Activated gamma-delta T cell (primary cell): ENCODE data around the gene KRTAP10-4.
"Not testable (repeated sequence)": the region's sequence is repeated elsewhere in the genome, so short reads cannot be mapped to it uniquely, and the experiment has no call there.

Experiments
- DNase-seq: peaks from one replicate; lab custom pipeline; 2025; lab: John Stamatoyannopoulos, UW

KRTAP10-4 gene

DNA sequence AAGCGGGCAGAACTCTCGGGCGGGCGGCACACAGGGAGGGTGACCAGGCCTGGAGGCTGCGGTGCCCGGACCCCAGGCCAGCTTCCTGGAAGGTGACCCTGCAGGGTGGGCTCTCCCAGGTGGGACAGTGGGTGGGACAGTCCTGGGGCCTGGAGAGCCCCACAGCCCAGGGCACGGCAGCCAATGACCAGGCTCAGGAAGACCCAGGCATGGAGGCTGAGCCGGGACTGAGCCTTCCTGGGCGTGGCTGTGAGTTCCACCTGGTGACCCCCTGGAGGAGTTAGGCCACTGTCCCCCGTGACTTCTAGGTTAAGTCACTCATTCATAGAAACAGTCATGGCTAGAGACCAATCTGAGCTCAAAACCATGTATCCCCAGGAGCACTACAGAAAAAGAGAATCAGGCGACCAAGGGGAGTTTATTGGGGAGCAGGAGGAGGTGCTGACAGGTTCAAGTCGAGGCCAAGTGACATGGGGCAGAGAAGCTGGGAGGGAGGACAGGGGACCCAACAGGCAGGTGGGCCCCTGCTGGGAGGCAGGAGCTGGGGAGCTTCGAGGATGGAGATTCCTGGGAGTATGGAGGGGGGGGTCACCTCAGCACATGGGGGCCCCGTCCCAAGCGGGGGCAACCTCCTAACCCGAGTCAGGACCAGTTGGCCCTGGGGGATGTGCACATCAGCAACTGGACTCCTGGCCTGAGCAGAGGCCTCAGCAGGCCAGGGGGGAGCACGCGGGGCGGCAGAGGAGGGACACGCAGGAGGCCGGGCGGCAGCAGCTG, 5.7 kb downstream of the KRTAP10-4 start:
- DNase-seq = no peak

DNA sequence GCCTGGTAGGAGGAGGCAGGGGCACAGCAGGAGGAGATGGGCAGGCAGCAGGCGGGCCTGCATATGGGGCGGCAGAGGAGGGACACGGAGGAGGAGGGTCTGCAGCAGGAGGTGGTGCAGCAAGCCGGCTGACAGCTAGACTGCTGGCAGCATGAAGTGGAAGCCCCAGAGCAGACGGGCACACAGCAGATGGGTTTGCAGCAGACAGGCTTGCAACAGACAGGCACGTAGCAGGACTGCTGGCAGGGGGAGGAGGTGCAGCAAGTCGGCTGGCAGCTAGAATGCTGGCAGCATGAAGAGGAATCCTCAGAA, 6.3 kb downstream of the KRTAP10-4 start:
- DNase-seq = no peak

DNA sequence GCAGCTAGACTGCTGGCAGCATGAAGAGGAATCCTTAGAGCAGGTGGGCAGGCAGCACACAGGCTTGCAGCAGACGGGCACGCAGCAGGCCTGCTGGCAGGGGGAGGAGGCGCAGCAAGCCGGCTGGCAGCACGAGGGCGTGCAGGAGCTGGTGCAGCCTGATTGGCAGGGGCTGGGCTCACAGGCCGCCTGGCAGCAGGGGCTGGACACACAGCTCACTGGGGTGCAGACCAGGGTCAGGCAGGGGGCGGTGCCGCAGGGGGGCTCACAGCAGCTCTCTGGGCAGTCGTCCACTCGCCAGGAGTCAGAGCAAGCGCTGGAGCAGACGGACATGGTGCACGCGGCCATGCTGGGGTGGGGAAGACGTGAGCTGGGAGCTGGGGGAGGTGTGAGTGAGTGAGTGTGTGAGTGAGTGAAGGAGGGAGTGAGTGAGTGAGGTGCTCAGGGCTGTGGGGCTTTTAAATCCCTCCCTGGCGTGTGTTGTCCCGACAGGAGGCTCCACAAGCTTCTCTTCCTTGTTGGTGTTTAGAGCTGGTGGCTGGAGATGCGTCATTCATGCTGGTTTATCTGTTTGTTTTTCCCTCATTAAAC, 6.8 kb downstream of the KRTAP10-4 start, which contains the start of gene KRTAP10-5:
KRTAP10-5 (minus strand) TSS at position 374 of the 591 bp plus-strand sequence; CDS start at position 348, 26 bp downstream.
- DNase-seq = not testable (repeated sequence)

DNA sequence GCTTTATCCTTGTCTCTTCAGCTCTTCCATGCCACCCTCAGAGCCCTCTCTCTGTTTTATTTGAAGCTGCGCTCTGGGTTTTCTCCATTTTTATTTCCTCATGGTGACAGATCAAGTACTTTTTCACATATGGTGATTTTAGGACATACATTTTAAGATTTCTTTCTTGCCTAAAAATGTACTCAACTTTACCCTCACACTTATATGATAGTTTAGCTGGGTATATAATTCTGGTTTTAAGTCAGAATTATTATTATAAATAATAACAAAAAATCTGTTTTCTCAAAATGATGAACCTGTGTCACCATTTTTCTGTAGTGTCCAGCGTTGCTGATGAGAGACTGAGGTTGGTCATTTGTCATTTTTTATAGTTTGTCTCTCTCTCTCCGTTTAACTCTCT, 7.6 kb downstream of the KRTAP10-4 start:
- DNase-seq = no peak

DNA sequence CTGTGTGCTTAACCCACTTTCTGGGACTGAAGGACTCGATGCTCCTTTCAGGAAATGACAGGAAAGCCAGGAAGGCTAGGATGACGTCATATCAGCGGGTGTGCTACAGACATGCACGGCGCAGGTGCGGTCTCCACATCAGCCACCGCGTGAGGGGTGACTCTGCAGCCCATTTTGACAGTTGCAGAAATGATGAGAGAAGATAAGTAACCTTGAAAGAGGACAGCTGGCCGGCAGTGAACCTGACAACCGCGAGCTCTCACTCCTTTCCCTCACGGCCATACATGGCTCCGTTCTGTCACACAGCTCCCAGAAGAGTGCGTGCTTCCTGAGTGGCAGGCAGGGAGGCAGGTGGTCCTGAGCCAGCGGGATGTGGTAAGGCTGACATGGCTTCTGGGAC, 8.5 kb downstream of the KRTAP10-4 start:
- no peak for DNase-seq

DNA sequence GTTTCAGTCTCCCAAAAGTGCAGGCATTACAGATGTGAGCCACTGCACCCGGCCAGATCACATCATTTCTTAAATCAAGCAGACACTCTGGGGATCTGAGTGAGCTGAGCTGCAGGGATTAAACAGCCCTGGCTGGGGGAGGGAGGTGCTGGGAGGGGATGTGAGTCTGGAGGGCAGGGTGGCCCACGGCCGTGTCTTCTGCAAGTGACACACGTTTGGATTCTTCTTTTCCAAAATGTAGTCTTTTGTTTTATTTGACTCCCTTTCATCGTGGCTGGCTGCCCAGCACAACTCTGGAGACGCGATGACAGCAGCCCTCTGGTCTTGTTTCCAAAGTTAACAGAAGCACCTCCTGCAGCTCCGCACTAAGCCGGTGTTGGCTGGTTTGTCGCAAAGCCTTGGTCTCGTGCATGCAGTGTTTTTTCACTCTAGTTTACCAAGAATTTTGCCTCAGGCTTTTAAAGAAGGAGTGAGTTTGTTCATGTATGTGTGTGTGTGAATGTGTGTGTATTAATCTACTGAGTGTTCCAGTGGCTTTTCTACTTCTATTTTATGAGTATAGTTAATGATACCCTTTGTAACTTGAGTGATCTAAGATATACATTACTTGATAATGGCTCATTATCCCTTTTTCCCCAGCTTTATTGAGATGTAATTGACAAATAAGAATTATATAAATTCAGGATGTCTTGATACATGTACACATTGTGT, 9.7 kb downstream of the KRTAP10-4 start:
- no peak for DNase-seq

DNA sequence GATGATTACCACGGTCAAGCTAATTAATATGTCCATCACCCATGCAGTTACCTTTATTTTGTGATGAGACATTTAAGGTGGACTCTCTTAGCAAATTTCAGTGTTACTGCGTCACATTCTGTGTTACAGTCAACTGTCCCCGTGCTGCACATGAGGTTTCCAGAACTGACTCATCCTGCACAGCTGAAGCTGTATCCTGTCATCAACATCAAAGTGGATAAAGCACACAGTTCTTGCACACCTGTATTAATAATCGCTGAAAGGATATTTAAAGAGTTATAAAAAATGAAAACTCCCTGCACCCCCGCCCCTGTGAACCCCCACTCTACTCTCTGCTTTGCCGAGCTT, 10.2 kb downstream of the KRTAP10-4 start:
- no peak for DNase-seq

DNA sequence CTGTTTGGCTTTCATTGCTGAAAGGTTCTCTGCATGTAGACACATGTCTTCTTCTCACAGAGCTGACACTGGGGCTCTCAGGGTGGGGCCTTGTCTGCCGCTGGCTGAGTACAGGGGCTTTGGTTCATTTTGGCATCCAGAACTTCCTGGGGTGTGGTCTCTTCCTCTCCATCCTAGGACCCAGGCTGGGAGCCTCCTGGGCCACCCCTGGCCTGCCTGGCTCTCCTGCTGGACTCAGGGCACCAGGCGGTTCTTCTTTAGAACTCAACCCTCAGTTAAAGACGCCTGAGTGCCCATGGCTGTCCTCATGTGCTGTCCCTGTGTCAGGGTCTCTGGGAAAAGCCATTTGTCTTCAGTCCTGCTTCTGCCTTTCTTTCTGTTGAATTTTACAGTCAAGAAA, 12.4 kb downstream of the KRTAP10-4 start:
- DNase-seq = no peak

DNA sequence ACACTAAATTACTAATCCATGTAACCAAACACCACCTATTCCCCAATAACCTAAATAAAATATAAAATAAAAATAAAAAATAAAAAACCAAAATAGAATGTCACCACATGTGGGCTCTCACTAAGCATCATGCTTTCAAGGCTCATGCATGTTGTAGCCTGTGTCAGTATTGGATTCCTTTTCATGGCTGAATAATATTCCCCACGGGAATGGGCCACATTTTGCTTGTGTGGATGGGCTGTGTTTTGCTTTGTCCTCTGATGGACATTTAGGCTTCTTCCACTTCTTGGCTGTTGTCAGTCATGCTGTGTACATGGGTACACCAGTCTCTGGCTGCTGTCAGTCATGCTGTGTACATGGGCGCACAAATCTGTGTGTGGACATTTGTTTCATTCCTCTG, 15.6 kb downstream of the KRTAP10-4 start:
- DNase-seq = no peak

DNA sequence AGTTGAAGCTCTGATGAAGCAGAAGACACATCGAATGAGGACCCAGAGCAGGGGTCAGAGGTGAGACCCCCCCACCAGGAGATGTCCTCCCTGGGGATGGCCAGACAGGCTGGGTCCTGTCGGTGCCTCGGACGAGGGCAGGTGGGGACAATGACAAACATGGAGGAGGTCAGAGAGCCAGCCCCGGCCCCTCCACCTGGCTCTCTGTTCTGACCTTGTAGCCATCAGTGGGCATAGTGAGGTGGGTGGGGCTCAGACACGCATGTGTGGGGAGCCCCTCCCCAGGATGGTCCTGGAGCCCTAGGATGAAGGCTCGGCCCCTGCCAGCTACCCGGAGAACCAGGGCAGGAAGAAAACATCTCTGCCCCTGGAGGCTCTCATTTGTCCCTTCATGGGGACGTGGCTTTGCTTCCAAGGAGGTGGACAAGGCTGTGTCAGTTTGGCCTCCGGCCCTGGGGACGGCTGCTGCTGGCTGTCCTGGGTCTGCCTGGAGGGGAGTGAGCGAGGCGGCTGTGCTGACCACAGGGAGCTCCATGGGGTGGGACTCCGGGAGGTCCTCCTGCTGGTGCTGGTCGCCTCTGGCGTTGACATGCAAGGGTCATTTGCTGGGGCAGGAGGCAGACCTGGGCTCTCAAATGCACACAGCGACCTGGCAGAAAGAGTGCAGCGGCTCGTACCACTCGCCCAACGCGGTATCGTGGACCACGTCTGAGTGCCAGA, 16.2 kb downstream of the KRTAP10-4 start:
- DNase-seq = no peak

DNA sequence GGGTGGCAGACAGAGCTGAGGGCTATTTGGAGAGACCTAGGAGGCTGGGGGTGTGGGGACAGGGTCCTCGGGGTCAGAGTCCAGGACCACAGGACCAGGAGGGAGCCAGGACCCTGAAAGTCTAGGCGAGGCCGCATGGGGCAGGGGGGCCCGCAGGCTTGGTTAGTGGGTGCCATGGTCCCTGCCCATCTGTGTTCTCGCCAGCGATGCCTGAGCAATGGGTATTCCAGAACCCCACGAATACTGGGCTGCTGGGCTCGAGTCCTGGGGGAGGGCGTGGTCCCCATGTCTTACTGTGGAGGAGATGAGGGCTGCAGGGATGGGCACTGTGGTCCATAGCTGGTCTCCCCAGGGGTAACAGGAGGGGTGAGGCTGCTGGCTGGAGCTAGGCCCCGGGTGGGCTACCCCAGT, 16.8 kb downstream of the KRTAP10-4 start:
- no peak for DNase-seq

DNA sequence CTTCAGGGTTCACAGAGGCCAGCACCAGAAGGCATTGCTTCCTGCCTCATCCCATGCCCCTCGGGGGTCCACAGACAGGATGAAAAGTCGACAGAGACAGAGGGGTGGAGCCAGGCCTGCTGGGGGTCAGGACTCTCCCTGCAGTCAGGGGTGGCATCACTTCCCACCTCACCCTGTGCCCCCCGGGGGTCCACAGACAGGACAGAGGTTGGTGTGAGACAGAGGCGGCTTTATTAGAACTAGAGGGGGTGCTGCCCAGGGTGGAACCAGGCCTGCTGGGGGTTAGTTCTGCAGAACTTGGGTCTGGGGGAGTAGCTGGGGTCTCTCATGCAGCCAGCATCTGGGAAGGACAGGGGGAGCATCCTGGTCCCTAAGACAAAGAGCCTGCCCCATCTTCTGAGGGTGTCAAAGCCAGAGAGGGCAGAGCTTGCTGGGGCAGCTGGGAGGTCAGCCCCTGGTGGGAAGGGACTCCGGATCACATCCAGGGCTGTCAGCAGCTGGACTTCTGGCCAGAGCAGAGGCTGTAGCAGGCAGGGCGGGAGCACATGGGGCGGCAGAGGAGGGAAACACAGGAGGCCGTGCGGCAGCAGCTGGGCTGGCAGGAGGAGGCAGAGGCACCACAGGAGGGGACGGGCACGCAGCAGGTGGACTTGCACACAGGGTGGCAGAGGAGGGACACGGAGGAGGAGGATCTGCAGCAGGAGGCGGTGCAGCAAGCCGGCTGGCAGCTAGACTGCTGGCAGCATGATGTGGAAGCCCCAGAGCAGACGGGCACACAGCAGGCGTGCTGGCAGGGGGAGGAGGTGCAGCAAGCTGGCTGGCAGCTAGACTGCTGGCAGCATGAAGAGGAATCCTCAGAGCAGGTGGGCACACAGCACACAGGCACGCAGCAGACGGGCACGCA, 17.6 kb downstream of the KRTAP10-4 start:
- DNase-seq = not testable (repeated sequence)

DNA sequence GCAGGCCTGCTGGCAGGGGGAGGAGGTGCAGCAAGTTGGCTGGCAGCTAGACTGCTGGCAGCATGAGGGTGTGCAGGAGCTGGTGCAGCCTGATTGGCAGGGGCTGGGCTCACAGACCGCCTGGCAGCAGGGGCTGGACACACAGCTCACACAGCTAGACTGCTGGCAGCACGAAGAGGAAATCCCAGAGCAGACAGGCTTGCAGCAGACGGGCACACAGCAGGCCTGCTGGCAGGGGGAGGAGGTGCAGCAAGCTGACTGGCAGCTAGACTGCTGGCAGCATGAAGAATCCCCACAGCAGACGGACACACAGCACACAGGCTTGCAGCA, 18.2 kb downstream of the KRTAP10-4 start:
- not testable (repeated sequence) for DNase-seq

DNA sequence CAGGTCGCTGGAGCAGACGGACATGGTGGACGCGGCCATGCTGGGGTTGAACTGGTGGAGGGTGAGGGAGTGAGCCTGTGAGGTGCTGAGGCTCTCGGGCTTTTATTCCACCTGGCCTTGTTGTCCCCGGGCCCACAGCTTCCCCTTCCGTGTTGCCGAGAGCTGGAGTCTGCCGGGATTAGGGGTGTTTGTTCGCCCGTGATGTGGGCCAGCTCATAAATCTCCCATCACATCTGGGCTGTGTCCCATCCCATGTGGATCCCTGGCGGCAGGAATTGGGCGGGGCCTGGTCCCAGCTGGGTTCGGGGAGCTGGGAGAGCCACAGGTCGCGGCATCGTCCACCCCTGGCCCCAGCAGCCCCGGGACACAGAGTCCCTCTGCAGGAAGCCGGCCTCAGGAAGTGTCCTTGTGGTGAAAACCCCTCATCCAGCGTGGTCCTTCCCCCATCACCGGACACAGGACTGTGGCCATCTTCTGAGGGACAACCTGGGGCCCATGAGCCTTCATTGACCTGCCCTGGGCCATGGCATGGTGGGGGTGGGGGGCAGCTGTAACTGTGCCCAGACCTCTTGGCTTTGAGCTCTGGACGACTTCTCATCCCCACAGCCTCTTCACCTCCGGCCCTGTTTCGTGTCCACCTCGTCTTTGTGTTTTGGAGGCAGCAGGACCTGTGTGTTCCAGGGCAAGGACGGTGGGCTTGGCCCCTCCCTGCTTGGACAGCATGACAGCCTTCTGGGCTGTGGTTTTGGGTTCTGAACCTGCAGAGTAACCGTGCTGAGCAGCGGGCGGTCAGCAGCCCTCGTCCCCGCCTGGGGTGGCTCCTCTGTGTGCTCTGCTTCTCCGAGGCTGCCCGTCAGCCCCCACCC, 19.1 kb downstream of the KRTAP10-4 start, which contains the start of gene KRTAP10-6:
KRTAP10-6 (minus strand) TSS at position 60 of the 866 bp plus-strand sequence; CDS start at position 39, 21 bp downstream.
- DNase-seq = no peak

DNA sequence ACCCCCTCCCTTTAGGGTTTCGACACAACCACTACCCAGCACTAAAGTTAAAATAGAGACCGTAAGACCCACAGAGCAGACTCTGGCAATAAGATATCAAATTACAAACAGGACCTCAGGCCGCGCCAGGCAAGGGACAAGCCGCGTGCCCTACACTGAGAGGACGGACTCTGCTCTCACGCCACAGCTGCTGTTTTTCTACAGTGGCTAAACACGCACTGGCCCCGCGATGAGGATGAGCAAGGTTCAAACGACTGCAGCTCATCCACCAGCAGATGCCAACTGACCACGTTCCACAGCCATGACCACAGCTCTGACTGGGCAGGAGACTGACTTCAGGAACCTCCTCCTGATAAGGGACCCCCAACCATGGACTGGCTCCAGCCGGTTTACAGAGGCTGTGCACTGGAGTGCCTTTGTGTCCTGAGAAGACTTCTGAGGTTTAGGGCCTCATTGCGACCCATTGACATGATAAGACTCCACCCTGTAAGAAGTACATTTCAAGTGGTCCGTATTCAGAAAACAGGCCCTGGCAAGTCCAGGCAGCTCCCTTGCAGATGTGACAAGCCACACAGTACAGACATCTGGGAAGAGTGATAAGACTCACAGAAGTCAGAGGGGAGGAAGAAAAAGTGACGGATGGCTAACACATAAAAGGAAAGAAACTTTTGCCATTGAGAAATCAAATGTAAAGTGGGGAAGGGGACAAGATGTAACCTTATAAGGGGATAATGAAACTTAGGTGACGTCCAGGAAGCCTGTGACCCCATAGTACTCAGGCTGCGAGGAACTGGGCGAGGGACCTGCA, 20.3 kb downstream of the KRTAP10-4 start:
- no peak for DNase-seq

DNA sequence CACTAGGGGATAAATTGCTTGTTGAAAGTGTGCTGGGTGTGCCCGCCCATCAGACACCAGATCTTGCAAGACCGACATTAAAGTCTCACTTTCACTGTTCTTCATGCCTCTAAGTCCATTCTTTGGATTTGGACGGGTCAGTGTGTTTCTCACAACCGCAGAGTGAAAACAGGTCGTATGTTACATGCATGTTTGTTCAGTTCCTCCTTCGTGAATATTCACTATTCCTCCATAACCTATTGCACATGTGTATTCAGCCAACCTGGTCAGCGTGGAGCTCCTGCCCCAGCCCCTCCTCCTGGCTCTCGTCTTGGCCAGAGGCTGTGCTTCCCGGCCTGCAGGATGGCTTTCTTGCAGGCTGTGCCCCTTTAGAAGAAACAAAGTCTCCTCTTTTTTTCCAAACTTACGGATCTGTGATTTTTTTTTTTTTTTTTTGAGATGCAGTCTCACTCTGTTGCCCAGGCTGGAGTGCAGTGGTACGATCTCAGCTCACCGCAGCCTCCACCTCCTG, 20.9 kb downstream of the KRTAP10-4 start:
- DNase-seq = no peak

DNA sequence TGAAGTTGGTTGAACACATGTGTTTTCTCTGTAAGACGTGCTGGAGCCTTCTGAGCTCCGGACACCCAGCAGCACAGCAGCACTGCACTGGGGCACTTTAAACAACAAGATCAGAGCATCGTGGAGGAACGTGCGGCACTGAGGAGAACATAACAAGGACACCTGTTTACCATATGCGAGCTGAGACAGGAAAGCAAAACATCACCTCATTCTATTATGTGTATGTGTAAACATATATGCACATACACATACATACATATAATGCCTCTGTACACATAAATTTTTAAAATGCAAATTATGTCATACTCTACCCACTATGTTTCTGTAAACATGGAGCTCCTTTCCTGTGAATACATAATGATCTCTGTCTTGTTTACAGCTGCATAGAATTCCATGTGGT, 22.0 kb downstream of the KRTAP10-4 start:
- DNase-seq = no peak

DNA sequence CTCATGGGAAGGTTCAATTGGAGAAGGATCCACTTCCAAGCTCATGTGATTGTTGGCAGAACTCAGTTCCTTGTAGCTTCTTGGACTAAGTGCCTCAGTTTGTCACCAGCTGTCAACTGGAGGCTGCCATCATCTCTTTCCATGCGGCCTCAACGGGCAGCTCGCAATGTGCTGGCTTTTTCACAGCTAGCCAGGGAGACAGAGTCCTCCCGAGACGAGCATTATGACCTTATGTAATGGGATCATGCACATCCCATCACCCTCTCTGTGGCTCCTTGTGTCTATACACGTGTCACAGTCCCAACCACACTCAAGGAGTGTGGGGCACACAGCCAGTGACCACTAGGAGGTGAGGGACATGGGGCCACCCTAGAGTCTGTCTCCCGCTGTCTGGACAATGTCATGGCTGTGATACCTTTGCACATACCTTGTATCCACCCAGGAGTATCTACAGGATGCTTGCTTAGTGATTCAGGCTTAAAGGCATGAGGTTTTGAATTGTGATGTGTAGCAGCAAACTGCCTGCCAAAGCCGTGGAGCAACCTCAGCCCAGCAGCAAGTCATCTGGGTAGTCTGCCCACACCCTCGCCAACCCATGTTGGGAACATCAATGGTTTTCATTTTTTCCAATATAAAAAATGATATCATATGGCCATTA, 22.7 kb downstream of the KRTAP10-4 start:
- DNase-seq = no peak

DNA sequence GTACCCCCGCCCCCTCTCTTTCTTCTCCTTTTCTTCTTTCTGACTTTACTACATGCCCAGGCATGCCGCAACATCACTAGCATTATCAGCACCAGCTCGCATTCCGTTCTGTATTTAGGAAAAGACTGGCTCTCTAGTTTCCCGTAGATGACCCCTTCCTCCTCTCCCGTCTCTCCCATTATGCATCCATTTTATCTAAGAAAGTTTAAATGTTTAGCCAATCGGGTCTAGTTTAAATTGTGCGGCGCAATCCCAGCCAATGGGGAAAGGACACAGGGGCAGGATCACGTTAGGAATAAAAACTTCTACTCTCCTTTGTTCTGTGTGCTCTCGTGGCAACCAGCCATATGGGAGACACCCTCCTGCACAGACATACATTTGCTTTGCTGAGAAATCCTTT, 24.5 kb downstream of the KRTAP10-4 start:
- DNase-seq = no peak
